ENCODE data around the gene PIN4. TPM values are rescaled to one million over a fixed set of nuclear protein-coding genes. Genes with fewer than 3 reads are reported as not detected.

PIN4 gene
- polyA plus RNA-seq, 1 of the 3 experiments (the other 2 are of a cell fraction), result 29.8 TPM

- no peak for TF ChIP-seq ELF1 (IDR thresholded peaks at IDR 0.05)
- no peak for TF ChIP-seq RAD21 (IDR thresholded peaks at IDR 0.05; ENCODE audit: low read length)
- no peak for TF ChIP-seq RFX5 (IDR thresholded peaks at IDR 0.05; ENCODE audit: low read length)
- no peak for TF ChIP-seq USF2 (IDR thresholded peaks at IDR 0.05; ENCODE audit: borderline replicate concordance, low read depth, low read length)
- no peak for TF ChIP-seq GATA2 (CRISPR knock-in tag; IDR thresholded peaks at IDR 0.05)
- TF ChIP-seq JUND (IDR thresholded peaks at IDR 0.05), result no peak
- no peak for TF ChIP-seq TAF1 (IDR thresholded peaks at IDR 0.05; ENCODE audit: borderline replicate concordance, low read depth, low read length)
Observed at GRCh38 chrX:72202792-72203401, 21.3 kb downstream of the PIN4 start (continued).

DNA sequence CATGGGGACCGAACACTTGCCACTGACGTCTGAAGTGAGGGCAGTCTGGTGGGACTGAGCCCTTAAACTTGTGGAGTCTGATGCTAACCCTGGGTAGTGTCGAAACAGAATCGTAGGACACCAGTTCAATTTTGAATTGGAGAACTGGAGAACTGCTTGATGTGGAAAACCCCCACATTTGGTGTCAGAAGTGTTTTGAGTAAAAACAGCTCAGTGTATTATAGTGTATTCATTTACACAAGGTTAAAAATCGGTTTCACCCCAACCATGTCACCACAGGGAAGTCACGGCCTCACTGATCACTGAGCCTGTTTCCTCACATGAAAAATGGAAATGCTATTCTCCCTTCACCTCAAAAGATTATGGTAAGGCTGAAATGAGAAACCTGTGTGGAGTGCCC, 21.9 kb downstream of the PIN4 start:
- Histone ChIP-seq H3K4me1 (ENCODE audit: control insufficient read depth in 1 of 2, insufficient read depth in 2 of 2, low read depth in 1 of 2, low read length in 1 of 2) (no peaks in the 10 kb centered on the region), H3K9me3 (no peaks in the 10 kb centered on the region), H3F3A (replicated peaks; ENCODE audit: insufficient read depth) (peaks cover 12% of the 10 kb centered on the region), H3K27ac (ENCODE audit: low read depth in 2 of 2, low read length in 1 of 2) (no peak overlapping the region), H3K79me2 (ENCODE audit: insufficient read depth) (peaks cover 42% of the 10 kb centered on the region; the same call in 1 of the 2 replicates), H3K9me2 (no peaks in the 10 kb centered on the region), H3K4me3 (ENCODE audit: low read depth in 2 of 2, low read length in 1 of 2) (no peak overlapping the region), H3K36me3 (replicated peaks in 1 of 2; ENCODE audit: control insufficient read depth in 1 of 2, insufficient read depth in 2 of 2, low read length in 1 of 2) (peaks cover 30 to 50% of the 10 kb centered on the region in 2 experiments), H3K27me3 (ENCODE audit: insufficient read depth) (no peaks in the 10 kb centered on the region), H3K4me2 (no peak overlapping the region), H4K20me1 (ENCODE audit: insufficient read depth) (no peaks in the 10 kb centered on the region), H2AFZ (ENCODE audit: low read depth) (no peak overlapping the region), H3K9ac (no peak overlapping the region)
- no peak for DNase-seq
- TF ChIP-seq RAD21 (IDR thresholded peaks at IDR 0.05; ENCODE audit: low read length), result no peak
- no peak for TF ChIP-seq CHD2 (IDR thresholded peaks at IDR 0.05; ENCODE audit: low read length, partially characterized antibody)
- no peak for TF ChIP-seq SIN3A (IDR thresholded peaks at IDR 0.05; ENCODE audit: borderline replicate concordance, low read depth, low read length)
- TF ChIP-seq JUND (IDR thresholded peaks at IDR 0.05), result no peak
- TF ChIP-seq FOSL2 (IDR thresholded peaks at IDR 0.05; ENCODE audit: borderline replicate concordance, low read depth), result no peak
- no peak for TF ChIP-seq ELF1 (IDR thresholded peaks at IDR 0.05)
- TF ChIP-seq NFIC (IDR thresholded peaks at IDR 0.05; ENCODE audit: borderline replicate concordance), result no peak
- no peak for TF ChIP-seq GABPA (IDR thresholded peaks at IDR 0.05; ENCODE audit: low read depth)
- TF ChIP-seq, protein P1, sequence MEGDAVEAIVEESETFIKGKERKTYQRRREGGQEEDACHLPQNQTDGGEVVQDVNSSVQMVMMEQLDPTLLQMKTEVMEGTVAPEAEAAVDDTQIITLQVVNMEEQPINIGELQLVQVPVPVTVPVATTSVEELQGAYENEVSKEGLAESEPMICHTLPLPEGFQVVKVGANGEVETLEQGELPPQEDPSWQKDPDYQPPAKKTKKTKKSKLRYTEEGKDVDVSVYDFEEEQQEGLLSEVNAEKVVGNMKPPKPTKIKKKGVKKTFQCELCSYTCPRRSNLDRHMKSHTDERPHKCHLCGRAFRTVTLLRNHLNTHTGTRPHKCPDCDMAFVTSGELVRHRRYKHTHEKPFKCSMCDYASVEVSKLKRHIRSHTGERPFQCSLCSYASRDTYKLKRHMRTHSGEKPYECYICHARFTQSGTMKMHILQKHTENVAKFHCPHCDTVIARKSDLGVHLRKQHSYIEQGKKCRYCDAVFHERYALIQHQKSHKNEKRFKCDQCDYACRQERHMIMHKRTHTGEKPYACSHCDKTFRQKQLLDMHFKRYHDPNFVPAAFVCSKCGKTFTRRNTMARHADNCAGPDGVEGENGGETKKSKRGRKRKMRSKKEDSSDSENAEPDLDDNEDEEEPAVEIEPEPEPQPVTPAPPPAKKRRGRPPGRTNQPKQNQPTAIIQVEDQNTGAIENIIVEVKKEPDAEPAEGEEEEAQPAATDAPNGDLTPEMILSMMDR (IDR thresholded peaks at IDR 0.05), result no peak
- TF ChIP-seq, protein P2, sequence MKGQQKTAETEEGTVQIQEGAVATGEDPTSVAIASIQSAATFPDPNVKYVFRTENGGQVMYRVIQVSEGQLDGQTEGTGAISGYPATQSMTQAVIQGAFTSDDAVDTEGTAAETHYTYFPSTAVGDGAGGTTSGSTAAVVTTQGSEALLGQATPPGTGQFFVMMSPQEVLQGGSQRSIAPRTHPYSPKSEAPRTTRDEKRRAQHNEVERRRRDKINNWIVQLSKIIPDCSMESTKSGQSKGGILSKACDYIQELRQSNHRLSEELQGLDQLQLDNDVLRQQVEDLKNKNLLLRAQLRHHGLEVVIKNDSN (IDR thresholded peaks at IDR 0.05; ENCODE audit: borderline replicate concordance, low read depth), result no peak
- TF ChIP-seq POLR2AphosphoS5 (IDR thresholded peaks at IDR 0.05; ENCODE audit: low read depth, low read length), result no peak
- TF ChIP-seq, protein P3, sequence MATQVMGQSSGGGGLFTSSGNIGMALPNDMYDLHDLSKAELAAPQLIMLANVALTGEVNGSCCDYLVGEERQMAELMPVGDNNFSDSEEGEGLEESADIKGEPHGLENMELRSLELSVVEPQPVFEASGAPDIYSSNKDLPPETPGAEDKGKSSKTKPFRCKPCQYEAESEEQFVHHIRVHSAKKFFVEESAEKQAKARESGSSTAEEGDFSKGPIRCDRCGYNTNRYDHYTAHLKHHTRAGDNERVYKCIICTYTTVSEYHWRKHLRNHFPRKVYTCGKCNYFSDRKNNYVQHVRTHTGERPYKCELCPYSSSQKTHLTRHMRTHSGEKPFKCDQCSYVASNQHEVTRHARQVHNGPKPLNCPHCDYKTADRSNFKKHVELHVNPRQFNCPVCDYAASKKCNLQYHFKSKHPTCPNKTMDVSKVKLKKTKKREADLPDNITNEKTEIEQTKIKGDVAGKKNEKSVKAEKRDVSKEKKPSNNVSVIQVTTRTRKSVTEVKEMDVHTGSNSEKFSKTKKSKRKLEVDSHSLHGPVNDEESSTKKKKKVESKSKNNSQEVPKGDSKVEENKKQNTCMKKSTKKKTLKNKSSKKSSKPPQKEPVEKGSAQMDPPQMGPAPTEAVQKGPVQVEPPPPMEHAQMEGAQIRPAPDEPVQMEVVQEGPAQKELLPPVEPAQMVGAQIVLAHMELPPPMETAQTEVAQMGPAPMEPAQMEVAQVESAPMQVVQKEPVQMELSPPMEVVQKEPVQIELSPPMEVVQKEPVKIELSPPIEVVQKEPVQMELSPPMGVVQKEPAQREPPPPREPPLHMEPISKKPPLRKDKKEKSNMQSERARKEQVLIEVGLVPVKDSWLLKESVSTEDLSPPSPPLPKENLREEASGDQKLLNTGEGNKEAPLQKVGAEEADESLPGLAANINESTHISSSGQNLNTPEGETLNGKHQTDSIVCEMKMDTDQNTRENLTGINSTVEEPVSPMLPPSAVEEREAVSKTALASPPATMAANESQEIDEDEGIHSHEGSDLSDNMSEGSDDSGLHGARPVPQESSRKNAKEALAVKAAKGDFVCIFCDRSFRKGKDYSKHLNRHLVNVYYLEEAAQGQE (IDR thresholded peaks at IDR 0.05; ENCODE audit: low read depth, low read length), result no peak
- TF ChIP-seq RXRA (IDR thresholded peaks at IDR 0.05; ENCODE audit: borderline replicate concordance, low read depth), result no peak
- no peak for TF ChIP-seq EP300 (IDR thresholded peaks at IDR 0.05; ENCODE audit: borderline replicate concordance in 1 of 2, low read depth in 1 of 2, low read length in 1 of 2)
- no peak for TF ChIP-seq USF2 (IDR thresholded peaks at IDR 0.05; ENCODE audit: borderline replicate concordance, low read depth, low read length)
- TF ChIP-seq, protein P4, sequence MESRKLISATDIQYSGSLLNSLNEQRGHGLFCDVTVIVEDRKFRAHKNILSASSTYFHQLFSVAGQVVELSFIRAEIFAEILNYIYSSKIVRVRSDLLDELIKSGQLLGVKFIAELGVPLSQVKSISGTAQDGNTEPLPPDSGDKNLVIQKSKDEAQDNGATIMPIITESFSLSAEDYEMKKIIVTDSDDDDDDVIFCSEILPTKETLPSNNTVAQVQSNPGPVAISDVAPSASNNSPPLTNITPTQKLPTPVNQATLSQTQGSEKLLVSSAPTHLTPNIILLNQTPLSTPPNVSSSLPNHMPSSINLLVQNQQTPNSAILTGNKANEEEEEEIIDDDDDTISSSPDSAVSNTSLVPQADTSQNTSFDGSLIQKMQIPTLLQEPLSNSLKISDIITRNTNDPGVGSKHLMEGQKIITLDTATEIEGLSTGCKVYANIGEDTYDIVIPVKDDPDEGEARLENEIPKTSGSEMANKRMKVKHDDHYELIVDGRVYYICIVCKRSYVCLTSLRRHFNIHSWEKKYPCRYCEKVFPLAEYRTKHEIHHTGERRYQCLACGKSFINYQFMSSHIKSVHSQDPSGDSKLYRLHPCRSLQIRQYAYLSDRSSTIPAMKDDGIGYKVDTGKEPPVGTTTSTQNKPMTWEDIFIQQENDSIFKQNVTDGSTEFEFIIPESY (IDR thresholded peaks at IDR 0.05; ENCODE audit: borderline replicate concordance, low read depth), result no peak
- WGBS (ENCODE audit: low lambda C conversion rate), result 95% methylated on average over 6 of the region's 6 CpGs
- ChIA-PET CTCF (interaction anchor here (0.7 kb wide), 1 partner anchor 186 kb away, joined by 3 read pairs; no protein-coding TSS in a partner anchor), POLR2A (no interaction called here)
